Stimulated activated CD8-positive, alpha-beta memory T cell treated with anti-CD3 and anti-CD28 coated beads, Interleukin-4, amount 100 ng/mL, for 48 hours (primary cell): ENCODE measurements around the gene SEMA4C.
"Not testable (repeated sequence)": the region's sequence is repeated elsewhere in the genome, so short reads cannot be mapped to it uniquely, and the experiment has no call there.

Source experiments
- DNase-seq: peaks from one replicate; pipeline ENCODE4 v3.0.0-alpha.2; 2020

The SEMA4C gene

DNA sequence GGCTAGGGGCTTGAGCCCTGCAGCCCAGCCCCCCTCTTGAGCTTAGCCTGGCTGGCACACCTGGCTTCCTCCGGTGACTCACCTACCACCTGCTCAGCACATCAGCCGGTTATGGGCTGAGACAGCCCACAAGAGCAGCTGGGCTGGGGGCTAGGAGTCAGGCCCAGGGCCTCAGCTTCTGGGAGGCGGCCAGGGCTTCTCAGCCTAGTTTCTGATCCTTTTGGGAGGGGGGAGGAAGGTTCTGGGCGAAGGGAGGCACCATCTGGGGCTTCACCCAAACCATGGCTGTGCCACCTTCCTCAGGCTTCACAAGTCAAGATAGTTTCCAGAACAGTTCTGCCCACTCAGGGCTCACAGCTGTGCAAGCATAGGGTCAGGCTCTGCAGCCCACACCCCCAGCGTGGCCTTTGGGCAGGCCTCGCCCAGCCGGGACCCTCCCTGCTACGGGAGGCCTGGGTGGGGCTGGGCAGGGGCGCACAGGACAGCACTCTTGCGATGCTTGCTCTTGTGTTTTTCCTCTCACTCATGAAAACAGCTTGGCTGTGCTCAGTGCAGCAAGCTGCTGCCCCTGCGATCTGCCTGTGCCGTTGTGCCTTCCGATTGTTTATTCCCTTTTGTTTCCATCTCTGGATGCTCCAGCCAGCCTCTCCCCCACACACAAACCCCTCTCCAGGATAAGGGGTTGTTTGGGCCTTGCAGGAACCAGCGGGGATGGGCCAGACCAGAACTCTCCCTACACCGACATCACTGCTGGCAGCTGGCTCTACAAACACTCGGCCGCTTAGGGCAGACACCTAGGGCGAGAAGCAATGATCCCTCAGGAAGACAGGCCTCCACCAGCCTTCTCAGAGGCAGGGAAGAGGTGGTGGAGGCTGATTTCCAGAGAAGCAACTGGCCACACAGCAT lies 26.1 kb upstream of the SEMA4C start:
- DNase-seq, result no peak

DNA sequence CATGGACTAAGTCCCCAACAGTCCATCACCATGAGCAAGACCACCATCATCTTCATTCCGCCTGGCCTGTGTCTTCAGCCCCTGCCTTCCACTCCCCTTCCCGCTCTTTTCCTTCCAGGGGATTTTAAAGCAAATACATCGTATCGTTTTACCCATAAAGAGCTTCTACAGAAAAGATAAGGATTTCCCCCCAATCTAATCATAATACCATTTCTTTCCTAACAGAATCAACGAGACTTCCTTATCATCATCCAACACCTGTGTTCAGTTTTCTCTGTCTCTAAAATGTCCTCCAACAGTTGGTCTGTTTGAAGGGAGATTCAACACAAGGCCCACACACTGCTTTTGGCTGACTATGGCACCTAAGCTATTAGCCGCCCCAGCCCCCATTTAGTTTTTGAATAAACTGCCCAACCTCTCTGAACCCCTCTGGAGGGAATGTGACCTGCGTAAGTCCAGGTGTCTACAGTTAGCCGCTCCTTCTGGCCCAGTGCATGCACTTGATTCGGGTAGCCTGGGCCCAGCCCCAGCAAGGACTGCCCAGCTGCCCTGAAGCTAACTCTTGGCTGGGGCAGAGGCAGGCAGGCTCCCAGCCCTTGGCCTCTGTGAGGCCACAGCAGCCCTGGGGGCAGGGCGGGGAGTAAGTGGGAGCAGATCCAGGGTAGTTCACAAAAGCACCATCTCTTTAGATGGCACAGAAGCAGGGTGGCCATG lies 25.3 kb upstream of the SEMA4C start:
- no peak for DNase-seq

DNA sequence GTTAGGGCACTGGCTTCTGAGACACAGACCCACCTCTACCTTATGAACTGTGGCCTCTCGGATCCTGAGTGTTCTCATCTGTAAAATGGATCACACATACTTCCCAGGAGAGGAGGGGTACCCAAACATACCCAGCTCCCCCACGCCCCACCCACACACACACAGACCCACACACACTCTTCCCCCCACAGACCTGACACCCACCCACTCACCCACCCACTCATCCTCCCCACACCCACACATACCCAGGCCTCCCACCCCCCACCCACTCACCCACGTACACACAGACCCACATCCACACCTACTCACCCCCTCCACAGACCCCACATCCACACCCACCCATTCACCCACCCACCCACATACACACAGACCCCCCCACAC lies 24.3 kb upstream of the SEMA4C start:
- no peak for DNase-seq

- DNase-seq, result no peak
Observed at GRCh38 chr2:96893289-96894150, 23.6 kb upstream of the SEMA4C start.

DNA sequence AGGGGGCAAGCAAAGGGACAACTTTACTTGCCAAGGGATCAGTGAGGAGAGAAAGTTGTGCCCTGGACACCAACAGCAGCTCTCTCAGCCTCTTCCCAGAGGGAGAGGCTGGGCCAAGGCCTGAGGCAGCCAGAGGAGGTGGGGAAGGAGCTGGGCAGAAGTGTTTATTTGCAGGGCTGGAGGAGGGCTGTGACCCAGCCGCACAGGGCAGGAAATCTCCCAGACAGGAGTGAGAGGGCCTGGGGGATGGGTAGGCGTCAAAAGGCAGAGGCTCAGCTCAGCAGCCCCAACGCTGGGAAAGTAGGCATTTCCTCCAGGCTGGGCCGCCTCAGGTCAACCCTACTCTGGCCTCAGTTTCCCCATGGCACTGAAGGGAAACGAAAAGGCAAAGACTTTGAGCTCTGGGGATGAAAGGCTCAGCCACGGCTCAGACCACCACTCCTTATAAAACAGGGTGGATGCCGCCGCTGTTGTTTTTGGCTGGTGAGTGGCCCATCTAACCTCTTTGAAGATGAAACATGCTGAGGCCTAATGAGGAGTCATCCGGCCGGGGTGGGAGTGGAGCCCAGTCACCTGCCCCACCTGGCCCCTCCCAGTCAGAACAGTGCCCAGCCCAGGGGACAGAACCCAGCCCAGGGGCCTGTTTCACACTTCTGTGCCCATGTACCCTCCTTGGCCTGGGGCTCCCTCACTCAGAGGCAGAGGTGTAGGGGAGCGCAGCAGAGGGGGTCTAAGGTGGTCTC lies 21.9 kb upstream of the SEMA4C start:
- no peak for DNase-seq

- no peak for DNase-seq
Observed at GRCh38 chr2:96890726-96891385, 21.0 kb upstream of the SEMA4C start.

GRCh38 chr2:96890252-96890651 lies 20.4 kb upstream of the SEMA4C start:
- DNase-seq, result no peak

- not testable (repeated sequence) for DNase-seq
Observed at GRCh38 chr2:96889502-96889901, 19.6 kb upstream of the SEMA4C start.

GRCh38 chr2:96888072-96889011 lies 18.5 kb upstream of the SEMA4C start:
- DNase-seq, result no peak

DNA sequence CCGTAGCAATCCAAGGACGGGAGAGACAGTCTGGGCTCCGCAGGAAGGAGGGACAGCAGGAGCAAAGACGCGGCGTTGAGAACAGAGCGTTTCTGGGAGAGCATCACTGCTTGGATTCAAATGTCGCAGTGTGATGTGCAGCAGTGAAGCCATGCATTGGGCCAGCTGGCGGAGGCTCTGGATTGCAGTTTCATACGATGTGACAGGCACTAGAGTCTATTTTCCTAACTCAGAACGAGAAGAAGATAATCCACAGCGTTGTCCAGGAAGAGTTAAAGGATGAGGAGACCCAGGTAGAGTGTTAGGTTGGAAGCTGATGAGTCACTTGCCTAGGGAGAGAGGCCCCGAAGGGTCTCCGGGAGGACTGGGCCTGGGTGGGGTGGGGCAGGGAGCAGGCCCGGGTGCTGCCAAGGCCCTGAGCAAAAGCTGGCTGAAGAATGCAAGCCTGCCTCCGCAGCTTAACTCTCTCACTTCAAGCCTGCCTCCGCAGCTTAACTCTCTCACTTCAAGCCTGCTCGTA lies 17.7 kb upstream of the SEMA4C start:
- no peak for DNase-seq

DNA sequence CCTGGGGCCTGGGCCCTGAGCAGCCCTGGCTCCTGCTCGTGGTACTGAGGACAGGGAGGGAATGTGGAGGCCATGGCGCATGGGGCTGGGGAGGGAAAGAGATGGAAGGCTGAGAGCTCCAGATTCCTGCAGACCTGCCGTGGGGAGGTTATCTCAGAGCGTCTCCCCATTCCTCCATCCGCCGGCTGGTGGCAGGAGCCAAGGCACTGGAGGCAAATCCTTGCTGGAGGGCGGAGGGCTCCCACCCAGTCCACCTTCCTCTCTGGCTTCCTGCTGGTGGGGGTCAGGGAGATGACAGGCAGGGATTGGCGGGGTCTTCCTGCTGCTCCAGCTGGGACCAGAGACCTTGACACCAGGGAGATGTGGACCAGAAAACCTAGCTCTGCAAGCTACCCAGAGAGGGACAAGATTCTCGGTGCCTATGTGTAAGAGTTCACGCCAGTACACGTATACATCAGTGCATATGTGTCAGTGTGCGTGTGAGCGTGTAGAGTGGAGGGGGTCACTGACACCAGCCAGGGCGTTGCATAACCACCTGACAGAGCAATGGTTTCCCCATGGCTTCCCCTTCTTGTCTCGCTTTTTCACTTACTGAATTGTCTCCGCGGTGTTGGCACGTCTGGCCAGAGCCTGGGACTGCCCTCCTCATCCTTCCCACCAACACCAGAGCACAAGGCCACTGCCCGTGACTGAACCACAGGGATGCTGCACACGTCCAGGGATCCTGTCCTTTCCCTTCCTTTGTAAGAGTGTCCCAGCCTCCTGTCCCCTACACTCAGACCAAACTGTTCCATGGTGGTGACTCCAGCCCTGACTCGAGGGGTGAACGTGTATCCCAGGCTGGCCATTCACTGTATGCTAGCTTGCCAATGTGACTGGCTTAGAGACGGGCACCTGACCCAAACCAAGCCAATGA lies 15.8 kb upstream of the SEMA4C start:
- no peak for DNase-seq

DNA sequence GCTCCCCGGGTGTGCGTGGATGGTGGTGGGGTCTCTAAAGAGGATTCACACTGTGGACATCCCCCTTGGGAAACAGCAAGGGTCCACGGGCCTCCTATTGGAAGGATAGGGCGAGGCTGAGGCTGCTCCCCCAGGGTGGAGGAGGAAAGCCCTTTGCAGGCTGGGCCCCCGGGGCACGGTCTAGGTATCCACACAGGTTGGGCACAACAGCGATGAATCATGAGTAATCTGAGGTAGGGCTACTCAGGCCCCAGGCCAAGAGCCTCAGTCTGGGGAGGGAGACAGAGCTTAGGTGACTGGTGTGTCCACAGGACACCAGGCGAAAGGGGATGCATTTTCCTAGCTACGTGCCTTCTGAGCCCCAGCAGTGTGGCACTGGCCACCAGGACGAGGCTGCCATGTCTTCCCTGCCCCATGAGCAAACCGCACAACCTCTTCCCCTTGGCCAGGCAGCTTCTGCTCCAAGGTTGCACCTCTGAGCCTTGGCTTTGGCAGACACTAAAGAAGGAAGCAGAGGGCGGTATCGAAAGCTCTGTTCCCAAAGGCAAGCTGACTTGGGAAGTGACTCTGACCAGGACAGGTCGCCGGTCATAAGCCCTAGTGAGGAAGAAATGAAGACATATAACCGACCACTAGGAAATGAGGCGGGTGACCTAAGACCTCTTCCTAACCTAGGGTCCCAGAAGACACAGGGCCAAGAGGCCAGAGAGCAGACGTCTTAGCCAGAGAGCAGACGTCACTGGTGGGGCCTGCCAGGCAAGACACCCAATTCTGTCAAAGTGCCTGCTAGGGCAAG lies 14.6 kb upstream of the SEMA4C start:
- no peak for DNase-seq

GRCh38 chr2:96883306-96883705 lies 13.4 kb upstream of the SEMA4C start:
- DNase-seq, result no peak

GRCh38 chr2:96882906-96883305 lies 13.0 kb upstream of the SEMA4C start:
- no peak for DNase-seq

DNA sequence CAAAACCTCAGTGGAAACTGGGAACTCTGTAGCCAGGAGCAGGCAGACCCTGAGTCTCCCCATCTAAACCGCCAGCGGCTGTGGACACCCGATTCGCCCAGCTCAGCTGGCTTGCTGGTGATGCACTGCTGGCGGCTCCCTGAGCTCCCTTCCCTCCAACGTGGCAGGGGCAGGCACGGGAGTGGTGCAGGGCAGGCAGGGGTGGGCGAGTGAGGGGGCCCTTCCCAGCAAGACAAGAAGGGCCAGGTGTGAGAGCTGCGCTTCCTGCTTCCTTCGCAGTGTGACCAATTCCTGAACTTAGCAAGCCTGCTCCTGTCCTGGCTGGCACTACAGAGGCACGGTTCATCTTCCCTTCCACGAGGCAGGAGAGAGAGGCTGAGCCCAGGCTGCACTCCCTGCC lies 12.3 kb upstream of the SEMA4C start:
- DNase-seq, result no peak

DNA sequence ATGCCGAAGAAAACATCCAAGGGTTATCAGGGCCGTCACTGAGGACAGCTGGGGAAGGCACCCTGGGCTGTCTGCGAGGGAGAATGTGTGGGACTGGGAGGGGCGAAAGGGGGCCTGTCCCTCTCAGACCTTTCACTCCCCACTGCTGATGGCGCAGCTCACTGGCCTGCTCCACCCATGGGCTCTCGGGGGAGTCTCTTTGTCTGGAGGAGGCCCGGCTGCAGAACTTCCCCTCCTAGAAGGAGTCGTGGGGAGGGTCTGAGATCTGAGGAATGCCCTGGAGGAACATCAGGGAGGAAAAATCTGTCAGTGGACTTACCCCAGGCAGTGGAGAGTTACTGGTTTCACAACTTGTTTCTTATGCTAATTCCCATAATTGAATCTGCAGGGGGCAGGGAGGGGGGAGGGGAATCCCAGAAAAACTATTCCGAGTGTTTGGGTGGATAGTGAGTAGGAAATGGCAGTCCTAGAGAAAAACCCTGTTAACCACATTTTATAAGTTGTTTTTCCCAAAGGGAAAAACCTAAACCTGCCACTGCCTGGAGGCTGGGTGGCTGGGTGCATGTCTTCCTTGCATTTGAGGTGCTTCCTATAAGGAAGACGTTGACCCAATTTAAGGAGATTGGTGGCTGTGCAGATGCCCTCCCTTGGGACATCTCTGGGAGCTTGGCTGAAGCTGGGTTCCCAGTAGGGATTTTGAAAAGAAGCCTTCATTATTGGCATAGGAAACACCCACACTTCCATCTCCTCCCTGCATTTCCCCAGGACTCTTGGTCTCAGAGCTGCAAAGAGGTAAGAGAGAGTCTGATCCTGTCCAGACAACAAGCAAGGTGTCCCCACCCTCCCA lies 11.7 kb upstream of the SEMA4C start:
- no peak for DNase-seq

GRCh38 chr2:96880891-96881273 lies 11.0 kb upstream of the SEMA4C start:
- DNase-seq, result no peak
